PC-3 (cell line): Measurements from ENCODE around the gene RBM12. TPM values are rescaled to one million over a fixed set of nuclear protein-coding genes. Genes with fewer than 3 reads are reported as not detected.

Experiments
- ATAC-seq: fragments of 200-7000 bp; cut with Tn5 transposase; 2 replicates; pipeline ENCODE4 v1.9.1; 2020; ENCODE audit warnings: mild to moderate bottlenecking, moderate library complexity
- BruUV-seq: library from RNA; stranded (reverse); fragments of 400-500 nt; replicated peaks from 2 replicates; lab custom pipeline; 2021; lab: Mats Ljungman, UMichigan
- CTCF ChIA-PET: fragments of 300-600 bp; sonication (Branson Sonifier 250); formaldehyde crosslinking; loops from one replicate; lab custom pipeline; 2022; ENCODE audit warnings: antibody characterized with exemption; lab: Charles Lee
- POLR2A ChIA-PET: fragments of 300-600 bp; sonication (Branson Sonifier 250); formaldehyde crosslinking; loops from one replicate; lab custom pipeline; 2022; ENCODE audit warnings: antibody characterized with exemption; ENCODE audit not compliant: unreplicated experiment; lab: Charles Lee
- DNase-seq: peaks from one replicate; pipeline ENCODE4 v3.0.0-alpha.2; 2015
- H2AFZ ChIP-seq: fragments of 300-600 bp; sonication (generic); 2 replicates; pipeline ENCODE4 v1.6.0; 2016; ENCODE audit warnings: antibody characterized with exemption, low read length
- H3F3A ChIP-seq: fragments of 300-600 bp; sonication (generic); one replicate; pipeline ENCODE4 v1.6.0; 2017; ENCODE audit warnings: antibody characterized with exemption, low read length, control low read depth, mild to moderate bottlenecking; ENCODE audit not compliant: unreplicated experiment
- H3K27ac ChIP-seq: fragments of 300-600 bp; sonication (generic); 2 replicates; pipeline ENCODE4 v1.5.1; 2016; ENCODE audit warnings: mild to moderate bottlenecking, low read length
- H3K27me3 ChIP-seq: fragments of 300-600 bp; sonication (generic); 2 replicates; pipeline ENCODE4 v1.6.1; 2016; ENCODE audit warnings: low read length, mixed read lengths
- H3K36me3 ChIP-seq: fragments of 300-600 bp; sonication (generic); 2 replicates; pipeline ENCODE4 v1.6.1; 2016; ENCODE audit warnings: low read depth, mixed run types, low read length, mixed read lengths
- H3K4me1 ChIP-seq: fragments of 300-600 bp; sonication (generic); 2 replicates; pipeline ENCODE4 v1.5.1; 2016; ENCODE audit warnings: low read length; ENCODE audit not compliant: insufficient read depth
- H3K4me2 ChIP-seq: fragments of 300-600 bp; sonication (generic); 2 replicates; pipeline ENCODE4 v1.6.0; 2016; ENCODE audit warnings: low read length
- H3K4me3 ChIP-seq: fragments of 300-600 bp; sonication (generic); 2 replicates; pipeline ENCODE4 v1.5.1; 2016; ENCODE audit warnings: mild to moderate bottlenecking, low read length, mixed read lengths
- H3K79me2 ChIP-seq: fragments of 300-600 bp; sonication (generic); 2 replicates; pipeline ENCODE4 v1.6.1; 2017; ENCODE audit warnings: low read length, mixed read lengths
- H3K9ac ChIP-seq: fragments of 300-600 bp; sonication (generic); 2 replicates; pipeline ENCODE4 v1.6.0; 2016; ENCODE audit warnings: mild to moderate bottlenecking, low read length
- H3K9me2 ChIP-seq: fragments of 300-600 bp; sonication (generic); replicated peaks from 2 replicates; pipeline ENCODE4 v1.6.1; 2016; ENCODE audit warnings: mixed run types, low read length, mixed read lengths
- H3K9me3 ChIP-seq: fragments of 300-600 bp; sonication (generic); 2 replicates; pipeline ENCODE4 v1.6.1; 2016; ENCODE audit warnings: low read length, mixed read lengths
- H4K20me1 ChIP-seq: fragments of 300-600 bp; sonication (generic); 2 replicates; pipeline ENCODE4 v1.6.1; 2016; ENCODE audit warnings: low read length, mixed read lengths
- CTCF ChIP-seq: fragments of 300-600 bp; sonication (generic); conservative IDR thresholded peaks from 2 replicates; pipeline ENCODE4 v1.5.1; 2017; ENCODE audit warnings: antibody characterized with exemption, low read depth, mild to moderate bottlenecking, low read length
- EZH2 ChIP-seq: fragments of 300-600 bp; sonication (generic); IDR thresholded peaks from one replicate; pipeline ENCODE4 v1.6.1; 2017; ENCODE audit warnings: antibody characterized with exemption, mild to moderate bottlenecking, low read length; ENCODE audit not compliant: unreplicated experiment
- EZH2phosphoT487 ChIP-seq: fragments of 300-600 bp; sonication (generic); IDR thresholded peaks from 2 replicates; pipeline ENCODE4 v1.6.1; 2018; ENCODE audit warnings: mild to moderate bottlenecking, antibody characterized with exemption, low read length, borderline replicate concordance
- intact Hi-C: fragments of 100-400 bp; cut with micrococcal nuclease; formaldehyde crosslinking; loops from 2 replicates; pipeline ENCODE4 v1.9.0; 2023
- total RNA-seq: library from RNA; depleted of rRNA; stranded (reverse); fragments of >200 nt; gene quantifications from 2 replicates; pipeline ENCODE4 v1.2.3, GENCODE V29; 2014

The RBM12 gene
- total RNA-seq, 1 experiment from 2014 or later: 53.6 TPM

DNA sequence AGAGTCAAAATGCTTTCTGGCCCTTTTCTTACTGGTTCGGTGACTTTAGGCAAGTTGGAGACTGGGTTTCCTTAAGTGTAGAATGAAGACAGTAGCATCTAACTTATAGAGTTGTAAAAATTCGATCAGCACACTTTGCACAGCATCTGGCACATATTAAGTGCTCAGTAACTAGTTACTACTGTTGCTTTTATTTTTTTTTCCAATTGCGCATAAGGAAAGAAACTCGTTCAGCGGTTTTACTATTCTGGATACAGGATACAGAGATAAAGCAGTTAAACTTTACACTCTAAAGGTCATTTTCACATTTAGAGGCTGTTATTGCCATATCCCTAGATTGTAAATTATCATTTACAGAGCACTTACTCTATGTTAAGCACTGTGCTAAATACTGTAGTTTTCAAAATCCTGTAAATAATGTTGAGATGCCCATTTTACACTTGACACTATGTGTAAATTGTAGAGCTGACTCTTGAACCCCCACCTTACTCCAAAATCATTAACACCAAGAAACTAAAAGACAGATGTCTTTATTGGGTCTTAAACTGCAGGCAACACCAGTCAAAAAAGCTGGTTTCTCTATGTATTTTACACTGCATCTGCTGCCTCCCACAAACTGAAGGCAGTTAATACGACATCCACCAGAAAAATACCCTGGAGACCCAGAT, 35.4 kb upstream of the RBM12 start:
- Histone ChIP-seq H3F3A (peaks cover 24% of the 10 kb centered on the region), H3K79me2 (peaks cover 59% of the 10 kb centered on the region), H3K4me3 (peak overlapping the region; percentile 79), H4K20me1 (0 out of 2 replicates have a peak, but pooled peaks cover 16% of the 10 kb centered on the region), H3K4me2 (peak overlapping the region; percentile 90), H3K27ac (peak overlapping the region; percentile 72), H3K4me1 (peaks cover 20% of the 10 kb centered on the region), H3K9me3 (no peaks in the 10 kb centered on the region), H2AFZ (peak overlapping the region; percentile 97), H3K9ac (peak overlapping the region; percentile 90), H3K9me2 (no peaks in the 10 kb centered on the region), H3K36me3 (peaks cover 36% of the 10 kb centered on the region), H3K27me3 (no peaks in the 10 kb centered on the region)
- intact Hi-C loops: loop anchor here (1.0 to 5.0 kb wide), 2 partner anchors 81 to 238 kb away; no protein-coding TSS in a partner anchor
- no peak for TF ChIP-seq EZH2
- no peak for TF ChIP-seq CTCF
- TF ChIP-seq EZH2phosphoT487: no peak
- ATAC-seq (peak; percentile 1; the same call in 1 of the 2 replicates), DNase-seq (no peak)
- ChIA-PET POLR2A (interaction anchor here (0.5 to 0.7 kb wide), 2 partner anchors 18 to 253 kb away, joined by 3 read pairs; no protein-coding TSS in a partner anchor), CTCF (no interaction called here)
- BruUV-seq: no TSS peak

GRCh38 chr20:35699127-35699956, 34.6 kb upstream of the RBM12 start, which contains the start of the genes NFS1 and ROMO1:
NFS1 (minus strand) TSS chr20:35699352; CDS start chr20:35699288, 64 bp downstream.
ROMO1 (plus strand) TSS chr20:35699405; CDS start chr20:35699633, 228 bp downstream.
- peak within 1 kb of the TSS; percentile 90 for H3K4me2 ChIP-seq
- BruUV-seq: TSS peak; percentile 77
- 0 out of 2 replicates have a peak, but pooled peaks cover 9% of the 10 kb centered on the region for H4K20me1 ChIP-seq
- peaks cover 59% of the 10 kb centered on the region for H3K79me2 ChIP-seq
- H3K9me3 ChIP-seq: no peaks in the 10 kb centered on the region
- H3K36me3 ChIP-seq: peaks cover 28% of the 10 kb centered on the region
- CTCF ChIA-PET: no interaction called here
- TF ChIP-seq CTCF (no peak; the same call in 1 of the 2 replicates), EZH2phosphoT487 (no peak), EZH2 (no peak)
- no peaks in the 10 kb centered on the region for H3K9me2 ChIP-seq
- peaks cover 17% of the 10 kb centered on the region for H3F3A ChIP-seq
- H3K27ac ChIP-seq: peak within 1 kb of the TSS; percentile 72
- peaks cover 20% of the 10 kb centered on the region for H3K4me1 ChIP-seq
- ATAC-seq (peak; percentile 81), DNase-seq (peak; percentile 89)
- H2AFZ ChIP-seq: peak within 1 kb of the TSS; percentile 97
- peak within 1 kb of the TSS; percentile 79 for H3K4me3 ChIP-seq
- intact Hi-C loops: loop anchor here (1.0 to 5.0 kb wide), 2 partner anchors 80 to 237 kb away; no protein-coding TSS in a partner anchor
- H3K27me3 ChIP-seq: no peaks in the 10 kb centered on the region
- POLR2A ChIA-PET: interaction anchor here (0.5 to 0.9 kb wide), 6 partner anchors 9 to 645 kb away, joined by 3 to 9 read pairs (median 4); no protein-coding TSS in a partner anchor
- peak within 1 kb of the TSS; percentile 90 for H3K9ac ChIP-seq
